Measurements from ENCODE around the gene PLCB2.

DNA sequence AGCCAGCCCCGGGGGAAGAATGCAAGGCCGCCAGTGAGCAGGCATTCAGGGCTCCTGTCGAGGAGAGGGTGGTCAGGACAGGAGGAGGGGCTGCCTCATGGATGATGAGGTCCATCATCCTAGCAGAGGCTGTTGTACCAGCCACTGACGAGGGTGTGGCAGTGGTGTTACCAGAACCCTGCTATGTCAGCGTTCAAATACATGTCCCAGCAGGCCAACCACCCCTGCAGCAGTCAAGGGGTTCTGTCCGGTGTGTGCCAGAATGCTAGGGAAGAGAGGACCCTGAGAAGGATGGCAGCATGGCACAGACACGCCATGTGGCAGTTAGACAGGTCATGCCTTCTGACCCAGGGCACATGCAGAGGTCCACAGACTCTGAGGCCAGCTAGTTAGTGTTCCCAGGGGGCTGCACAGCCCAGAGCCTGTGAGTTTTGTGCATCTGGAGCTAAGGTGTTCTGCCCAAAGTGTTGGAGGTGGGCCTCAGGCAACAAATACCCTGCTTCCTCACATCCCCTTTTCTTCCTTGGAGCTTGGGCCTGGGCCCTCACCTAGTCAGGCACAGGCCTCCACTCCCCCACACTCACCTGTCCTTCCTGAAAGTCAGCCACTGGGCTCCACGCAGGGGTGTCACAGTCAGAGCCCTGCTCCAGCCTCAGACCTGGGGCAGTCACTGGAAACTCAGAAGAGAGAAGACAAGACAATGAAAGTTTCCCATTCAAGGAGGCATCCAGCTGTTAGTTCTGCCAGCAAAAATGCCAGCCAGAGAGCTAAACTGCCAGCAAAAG, 61.0 kb downstream of the PLCB2 start:
- TF ChIP-seq, protein P1, sequence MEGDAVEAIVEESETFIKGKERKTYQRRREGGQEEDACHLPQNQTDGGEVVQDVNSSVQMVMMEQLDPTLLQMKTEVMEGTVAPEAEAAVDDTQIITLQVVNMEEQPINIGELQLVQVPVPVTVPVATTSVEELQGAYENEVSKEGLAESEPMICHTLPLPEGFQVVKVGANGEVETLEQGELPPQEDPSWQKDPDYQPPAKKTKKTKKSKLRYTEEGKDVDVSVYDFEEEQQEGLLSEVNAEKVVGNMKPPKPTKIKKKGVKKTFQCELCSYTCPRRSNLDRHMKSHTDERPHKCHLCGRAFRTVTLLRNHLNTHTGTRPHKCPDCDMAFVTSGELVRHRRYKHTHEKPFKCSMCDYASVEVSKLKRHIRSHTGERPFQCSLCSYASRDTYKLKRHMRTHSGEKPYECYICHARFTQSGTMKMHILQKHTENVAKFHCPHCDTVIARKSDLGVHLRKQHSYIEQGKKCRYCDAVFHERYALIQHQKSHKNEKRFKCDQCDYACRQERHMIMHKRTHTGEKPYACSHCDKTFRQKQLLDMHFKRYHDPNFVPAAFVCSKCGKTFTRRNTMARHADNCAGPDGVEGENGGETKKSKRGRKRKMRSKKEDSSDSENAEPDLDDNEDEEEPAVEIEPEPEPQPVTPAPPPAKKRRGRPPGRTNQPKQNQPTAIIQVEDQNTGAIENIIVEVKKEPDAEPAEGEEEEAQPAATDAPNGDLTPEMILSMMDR (tag by site-specific recombination; IDR thresholded peaks at IDR 0.05), result no peak
- no peak for TF ChIP-seq ZNF654 (tag by site-specific recombination; IDR thresholded peaks at IDR 0.05; ENCODE audit: low read depth)
